Thyroid gland (tissue), 4 donors: Measurements from ENCODE around the gene PTPDC1.

Source experiments
- POLR2A ChIP-seq, 2 donors: fragments of 450-650 bp; IDR thresholded peaks; one replicate each; pipeline ENCODE4 v1.6.1; 2017; ENCODE audit warnings: antibody characterized with exemption in 2 of 2, mild to moderate bottlenecking in 2 of 2, moderate library complexity in 1 of 2
- TF ChIP-seq, protein P1 (sequence below), 6 experiments: fragments of 200-600 bp in 3 of 6; fragments of 450-650 bp in 3 of 6; sonication (generic) in 3 of 6; IDR thresholded peaks; one replicate each; pipeline ENCODE4 v1.5.1; 2016 to 2019; ENCODE audit warnings: antibody characterized with exemption in 6 of 6, mild to moderate bottlenecking in 2 of 6, inconsistent platforms in 1 of 6, moderate library complexity in 1 of 6

DNA sequence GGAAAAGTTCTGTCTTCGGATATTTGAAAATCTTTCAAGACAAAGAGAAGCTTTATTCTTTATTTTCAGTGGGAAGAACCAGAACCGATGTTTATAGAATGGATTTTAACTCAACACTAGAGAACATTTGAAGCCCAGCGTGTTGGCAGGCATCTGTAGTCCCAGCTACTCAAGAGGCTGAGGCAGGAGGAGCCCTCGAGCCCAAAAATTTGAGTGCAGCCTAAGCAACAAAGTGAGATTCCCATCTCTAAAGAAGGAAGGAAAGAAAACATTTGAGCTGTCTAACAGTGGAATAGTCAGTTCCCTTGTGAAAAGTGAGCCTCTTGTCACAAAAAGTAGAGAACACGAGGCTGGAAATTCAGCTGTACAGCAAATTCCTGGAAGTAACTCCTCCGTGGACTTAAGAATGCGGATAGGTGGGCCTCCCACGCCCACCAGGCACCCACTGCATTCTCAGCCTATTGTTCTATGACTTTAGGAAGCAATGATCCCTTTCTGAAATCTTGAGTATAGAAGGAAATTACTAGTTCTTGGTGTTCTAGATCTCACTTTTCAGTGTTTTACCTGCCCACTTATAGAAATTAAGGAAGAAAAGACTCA, 2.3 kb upstream of the PTPDC1 start:
- TF ChIP-seq, protein P1, sequence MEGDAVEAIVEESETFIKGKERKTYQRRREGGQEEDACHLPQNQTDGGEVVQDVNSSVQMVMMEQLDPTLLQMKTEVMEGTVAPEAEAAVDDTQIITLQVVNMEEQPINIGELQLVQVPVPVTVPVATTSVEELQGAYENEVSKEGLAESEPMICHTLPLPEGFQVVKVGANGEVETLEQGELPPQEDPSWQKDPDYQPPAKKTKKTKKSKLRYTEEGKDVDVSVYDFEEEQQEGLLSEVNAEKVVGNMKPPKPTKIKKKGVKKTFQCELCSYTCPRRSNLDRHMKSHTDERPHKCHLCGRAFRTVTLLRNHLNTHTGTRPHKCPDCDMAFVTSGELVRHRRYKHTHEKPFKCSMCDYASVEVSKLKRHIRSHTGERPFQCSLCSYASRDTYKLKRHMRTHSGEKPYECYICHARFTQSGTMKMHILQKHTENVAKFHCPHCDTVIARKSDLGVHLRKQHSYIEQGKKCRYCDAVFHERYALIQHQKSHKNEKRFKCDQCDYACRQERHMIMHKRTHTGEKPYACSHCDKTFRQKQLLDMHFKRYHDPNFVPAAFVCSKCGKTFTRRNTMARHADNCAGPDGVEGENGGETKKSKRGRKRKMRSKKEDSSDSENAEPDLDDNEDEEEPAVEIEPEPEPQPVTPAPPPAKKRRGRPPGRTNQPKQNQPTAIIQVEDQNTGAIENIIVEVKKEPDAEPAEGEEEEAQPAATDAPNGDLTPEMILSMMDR (IDR thresholded peaks at IDR 0.05): peak in 1 of 6 experiments; percentile 6
- TF ChIP-seq POLR2A (IDR thresholded peaks at IDR 0.05): no peak
